GM21447 (cell line): ENCODE data around the gene FAM149B1.

Experiments
- ATAC-seq: cut with Tn5 transposase; IDR thresholded peaks from one replicate; pipeline ENCODE4 v1.9.1; 2021; ENCODE audit not compliant: unreplicated experiment

Gene FAM149B1

GRCh38 chr10:73172867-73173266 is 4.9 kb downstream of the FAM149B1 start:
- ATAC-seq = no peak

GRCh38 chr10:73174148-73174925 is 6.4 kb downstream of the FAM149B1 start:
- no peak for ATAC-seq

GRCh38 chr10:73182568-73182967 is 14.6 kb downstream of the FAM149B1 start:
- ATAC-seq = no peak

- no peak for ATAC-seq
These were observed 15.9 kb downstream of the FAM149B1 start for GRCh38 chr10:73183667-73184281.

GRCh38 chr10:73186266-73186665 is 18.3 kb downstream of the FAM149B1 start:
- no peak for ATAC-seq

GRCh38 chr10:73190188-73190587 is 22.3 kb downstream of the FAM149B1 start:
- ATAC-seq = no peak

GRCh38 chr10:73205081-73205480 is 37.2 kb downstream of the FAM149B1 start:
- no peak for ATAC-seq

GRCh38 chr10:73205890-73206289 is 38.0 kb downstream of the FAM149B1 start:
- ATAC-seq = no peak

GRCh38 chr10:73206385-73206784 is 38.5 kb downstream of the FAM149B1 start:
- no peak for ATAC-seq

GRCh38 chr10:73207883-73208282 is 40.0 kb downstream of the FAM149B1 start:
- ATAC-seq = no peak

- ATAC-seq = no peak
These were observed 41.8 kb downstream of the FAM149B1 start for GRCh38 chr10:73209705-73210104.

GRCh38 chr10:73210395-73211105 is 42.6 kb downstream of the FAM149B1 start:
- no peak for ATAC-seq

GRCh38 chr10:73211106-73211811 is 43.3 kb downstream of the FAM149B1 start:
- no peak for ATAC-seq

GRCh38 chr10:73215749-73216148 is 47.8 kb downstream of the FAM149B1 start:
- ATAC-seq = no peak

GRCh38 chr10:73217628-73218027 is 49.7 kb downstream of the FAM149B1 start:
- no peak for ATAC-seq

GRCh38 chr10:73218431-73219191 is 50.7 kb downstream of the FAM149B1 start:
- no peak for ATAC-seq

GRCh38 chr10:73219384-73219783 is 51.5 kb downstream of the FAM149B1 start:
- no peak for ATAC-seq

GRCh38 chr10:73220989-73221388 is 53.1 kb downstream of the FAM149B1 start:
- no peak for ATAC-seq

GRCh38 chr10:73225518-73225917 is 57.6 kb downstream of the FAM149B1 start:
- no peak for ATAC-seq

- ATAC-seq = no peak
These were observed 58.7 kb downstream of the FAM149B1 start for GRCh38 chr10:73226663-73227062.

GRCh38 chr10:73228247-73228646 is 60.3 kb downstream of the FAM149B1 start:
- ATAC-seq = no peak
